Glomerular endothelial cell (primary cell): ENCODE data around the gene ZNF516. TPM values are rescaled to one million over a fixed set of nuclear protein-coding genes. Genes with fewer than 3 reads are reported as not detected.

Source experiments
- DNase-seq: peaks from one replicate; pipeline ENCODE4 v3.0.0-alpha.2; 2011; ENCODE audit warnings: low read depth, low spot score; ENCODE audit errors: extremely low read depth
- total RNA-seq: library from RNA; depleted of rRNA; stranded (reverse); fragments of >200 nt; gene quantifications from 2 replicates; pipeline ENCODE4 v1.2.3, GENCODE V29; 2015

ZNF516 gene
- total RNA-seq, 1 donor from 2014 or later: 26.8 TPM

DNA sequence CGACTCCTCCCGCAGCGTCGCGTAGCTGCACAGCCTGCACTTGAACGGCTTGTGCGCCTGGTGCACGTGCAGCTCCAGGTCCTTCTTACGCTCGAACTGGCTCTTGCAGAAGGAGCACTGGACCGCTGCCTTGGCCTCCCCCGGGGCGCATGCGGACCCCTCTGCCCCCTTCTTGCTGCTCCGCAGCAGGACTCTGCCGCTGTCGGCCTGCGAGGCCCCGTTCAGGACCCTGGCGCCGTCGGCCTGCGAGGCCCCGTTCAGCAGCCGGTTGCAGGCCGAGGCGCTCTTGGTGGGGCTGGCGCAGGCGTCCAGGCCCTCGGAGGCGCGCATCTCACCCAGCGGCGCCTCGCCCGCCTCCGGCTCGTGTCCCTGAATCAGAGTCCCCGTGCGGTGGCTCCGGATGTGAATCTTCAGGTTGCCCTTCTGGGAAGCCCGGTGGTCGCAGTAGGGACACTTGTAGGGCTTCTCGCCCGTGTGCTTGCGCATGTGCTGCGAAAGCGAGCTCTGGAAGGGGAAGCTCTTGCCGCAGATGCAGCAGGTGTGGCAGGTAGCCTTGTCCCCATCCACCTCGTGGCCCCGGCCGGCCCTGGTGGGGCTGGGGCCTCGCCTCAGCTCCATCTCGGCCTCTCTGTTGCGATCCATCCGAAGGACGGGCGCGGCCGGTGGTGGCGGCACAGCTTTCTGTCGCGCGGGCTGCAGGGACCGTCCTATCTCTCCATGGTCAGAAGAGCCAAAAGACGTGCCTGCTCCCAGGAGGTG lies 52.5 kb downstream of the ZNF516 start:
- no peak for DNase-seq

DNA sequence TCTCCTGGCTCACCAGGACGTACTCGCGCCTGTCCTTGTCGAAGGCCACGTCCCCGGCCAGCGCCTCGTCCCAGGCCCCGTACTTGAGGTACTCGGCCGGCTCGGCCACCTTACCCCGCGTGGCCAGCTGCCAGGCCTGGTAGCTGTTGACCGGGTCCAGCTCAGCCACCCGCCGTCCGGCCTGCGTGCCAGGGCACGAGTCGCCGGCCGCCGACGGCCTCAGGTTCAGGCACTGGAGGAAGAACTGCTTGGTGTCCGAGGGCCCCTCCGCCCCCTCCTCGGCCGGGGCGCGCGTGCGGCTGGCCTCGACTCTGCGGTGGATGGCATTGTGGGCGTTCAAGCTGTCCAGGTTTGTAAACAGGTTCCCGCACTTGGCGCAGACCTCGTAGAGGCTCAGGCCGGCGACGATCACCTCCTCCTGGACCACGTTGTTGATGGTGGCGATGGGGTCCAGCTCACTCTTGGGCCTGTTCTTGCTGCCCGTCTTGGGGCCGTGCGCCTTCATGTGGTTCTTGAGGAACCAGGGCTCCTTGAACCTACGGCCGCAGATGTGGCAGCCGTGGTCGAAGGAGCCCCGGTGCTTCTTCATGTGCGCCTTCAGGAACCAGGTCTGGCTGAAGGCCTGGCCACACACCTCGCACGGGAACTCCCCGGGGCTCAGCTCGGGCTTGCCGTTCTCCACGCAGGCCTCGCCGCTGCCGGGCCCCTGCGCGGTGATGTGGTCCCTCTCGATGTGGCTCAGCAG lies 53.2 kb downstream of the ZNF516 start:
- no peak for DNase-seq

DNA sequence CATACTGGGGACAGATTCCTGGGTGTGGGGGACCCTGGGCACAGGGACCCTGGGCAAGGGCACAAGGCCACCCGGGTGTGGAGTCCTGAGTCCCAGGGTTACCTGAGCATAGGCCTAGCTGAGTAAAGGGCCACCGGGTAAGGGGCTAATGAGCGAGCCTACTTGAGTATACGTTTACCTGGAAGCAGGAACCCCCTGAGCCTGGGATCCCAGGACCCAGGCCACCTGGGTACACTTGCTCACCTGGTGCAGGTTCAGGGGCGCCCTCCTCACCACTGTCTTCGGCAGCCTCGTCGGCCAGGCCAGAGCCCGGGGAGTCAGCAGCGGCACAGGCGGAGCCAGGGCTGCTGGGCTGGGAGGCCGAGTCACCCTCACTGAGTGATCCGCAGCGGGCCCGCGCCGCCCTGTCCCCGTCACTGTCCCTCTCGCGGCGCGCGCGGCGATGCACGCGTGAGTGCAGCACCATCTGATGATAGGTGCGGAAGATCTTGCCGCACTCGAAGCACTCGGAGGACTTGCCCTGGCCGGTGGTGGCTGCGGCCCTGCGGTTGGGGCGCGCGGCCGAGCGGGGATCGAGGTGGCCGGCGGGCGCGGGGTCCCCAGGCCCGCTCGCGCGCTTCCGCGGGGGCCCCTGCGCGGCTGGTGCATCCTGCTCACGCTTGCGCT lies 53.9 kb downstream of the ZNF516 start:
- DNase-seq: no peak

DNA sequence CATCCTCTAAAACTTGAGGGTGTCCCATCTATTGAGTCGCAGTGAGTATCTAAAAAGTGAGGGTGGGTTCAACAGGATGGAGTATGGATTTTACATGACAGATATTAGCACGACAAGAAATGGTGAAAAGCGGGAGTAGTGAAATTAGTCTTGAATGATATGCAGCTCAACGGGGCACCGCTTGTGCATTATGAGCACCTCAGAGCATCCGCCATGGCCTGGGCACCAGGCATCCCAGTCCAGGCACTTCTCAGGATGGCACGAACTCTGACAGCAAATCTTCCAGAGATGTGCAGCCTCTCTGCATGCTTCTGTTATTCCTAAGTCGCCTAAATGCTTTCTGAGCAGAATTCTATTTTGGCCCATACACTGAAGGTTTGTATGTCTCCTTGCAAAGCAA lies 57.1 kb downstream of the ZNF516 start:
- no peak for DNase-seq

- DNase-seq: no peak
These were observed 58.0 kb downstream of the ZNF516 start for GRCh38 chr18:76437011-76437410.

- DNase-seq: no peak
These were observed 58.7 kb downstream of the ZNF516 start for GRCh38 chr18:76436342-76436741.

- DNase-seq: no peak
These were observed 59.6 kb downstream of the ZNF516 start for GRCh38 chr18:76435316-76435989.

GRCh38 chr18:76434452-76434851 lies 60.6 kb downstream of the ZNF516 start:
- DNase-seq: no peak

GRCh38 chr18:76433788-76434187 lies 61.3 kb downstream of the ZNF516 start:
- no peak for DNase-seq

DNA sequence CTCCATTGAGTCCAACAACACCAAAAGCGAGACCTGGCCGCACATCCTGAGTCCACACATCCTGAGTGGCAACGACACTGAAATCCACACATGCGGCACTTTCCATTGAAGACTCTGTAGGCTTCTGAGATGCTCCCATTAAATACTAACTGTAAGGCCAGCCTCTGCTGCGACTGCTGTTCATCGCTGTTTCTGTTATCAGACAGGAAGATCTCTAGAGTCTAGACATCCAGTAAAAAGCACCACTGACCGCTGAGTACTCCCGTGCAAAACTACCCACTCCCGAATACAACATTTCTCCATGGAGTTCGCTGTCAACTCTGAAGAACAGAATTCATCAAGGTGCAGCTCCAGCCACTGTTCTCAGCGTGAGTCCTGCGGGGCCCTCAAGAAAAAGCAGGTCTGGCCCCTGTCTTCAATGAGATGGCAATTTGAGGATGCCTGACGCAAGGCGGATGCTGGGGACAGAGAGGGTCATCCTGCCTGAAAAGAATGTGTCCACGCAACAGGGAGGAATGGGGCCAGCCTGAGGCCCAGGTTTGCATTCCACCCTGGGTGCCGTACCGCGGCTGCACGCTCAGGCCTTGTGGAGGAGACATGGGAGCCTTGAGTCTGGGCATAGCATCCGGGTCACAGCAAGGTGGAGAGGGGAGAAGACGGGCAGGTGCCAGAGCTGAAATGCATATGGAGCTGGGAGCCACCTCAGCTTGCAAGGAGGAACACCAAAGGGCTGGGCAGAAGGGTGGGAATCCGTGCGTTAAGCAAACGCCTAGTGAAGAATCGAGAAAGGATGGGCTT lies 61.9 kb downstream of the ZNF516 start:
- DNase-seq: no peak

GRCh38 chr18:76432274-76432755 lies 62.7 kb downstream of the ZNF516 start:
- DNase-seq: no peak

GRCh38 chr18:76431437-76432273 lies 63.4 kb downstream of the ZNF516 start:
- DNase-seq: no peak

DNA sequence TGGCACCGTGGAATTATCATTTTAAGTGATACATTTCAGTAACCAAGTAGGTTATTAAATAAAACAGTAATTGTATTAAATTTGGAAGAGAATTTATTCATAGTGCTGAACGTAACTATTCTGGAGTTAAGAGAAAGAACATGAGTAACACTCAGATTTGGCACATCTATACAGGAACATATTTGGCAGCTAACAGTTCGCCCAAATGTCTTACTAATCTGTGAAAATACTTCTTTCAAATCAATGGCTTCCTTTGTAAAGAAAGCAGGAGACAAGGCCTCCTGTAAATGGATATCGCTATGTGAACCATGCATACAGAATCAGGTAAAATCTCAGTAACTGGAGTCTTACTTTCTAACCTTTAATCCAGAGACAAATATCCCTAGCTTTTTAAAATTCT lies 64.4 kb downstream of the ZNF516 start:
- DNase-seq: no peak

- no peak for DNase-seq
These were observed 65.5 kb downstream of the ZNF516 start for GRCh38 chr18:76429262-76430126.

DNA sequence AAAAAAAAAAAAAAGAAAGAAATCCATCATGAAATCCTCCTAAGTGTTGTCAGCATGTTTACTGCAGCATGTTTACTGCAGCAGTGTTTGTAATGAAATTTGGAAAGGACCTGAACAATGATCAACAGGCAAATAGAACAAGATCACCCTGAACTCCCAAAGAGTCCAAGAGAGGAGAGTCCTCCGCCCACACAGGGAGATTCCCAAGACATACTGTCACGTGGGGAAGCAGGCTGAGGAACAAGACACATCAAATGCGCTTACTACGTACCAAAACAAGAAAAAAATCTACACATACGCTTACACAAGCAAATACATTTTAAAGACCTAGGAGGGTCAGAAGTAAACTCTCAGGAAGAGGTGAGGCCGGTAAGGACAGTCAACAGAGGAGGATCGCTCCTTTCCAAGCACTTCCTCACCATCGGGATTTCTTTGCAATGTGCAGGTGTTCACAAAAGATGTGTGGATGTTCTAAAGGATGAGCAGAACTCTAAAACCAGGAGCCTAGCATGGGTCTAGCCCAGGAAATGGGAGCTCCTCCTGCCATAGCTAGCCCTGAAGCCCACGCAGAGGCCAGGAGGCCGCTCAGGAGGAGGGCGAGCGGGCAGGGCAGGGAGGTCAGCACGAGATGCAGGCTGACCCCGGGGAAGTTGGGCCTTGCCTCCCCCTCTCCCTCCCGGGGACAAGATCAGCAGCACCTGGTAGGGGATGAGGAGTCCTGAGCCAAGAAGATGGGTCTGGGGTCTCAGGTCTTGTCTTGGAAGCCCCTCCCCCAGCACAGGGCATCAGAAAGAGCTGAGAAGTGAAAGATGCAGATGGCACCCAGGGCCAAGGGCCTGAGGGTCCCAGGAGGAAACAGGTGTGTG lies 66.4 kb downstream of the ZNF516 start:
- no peak for DNase-seq

DNA sequence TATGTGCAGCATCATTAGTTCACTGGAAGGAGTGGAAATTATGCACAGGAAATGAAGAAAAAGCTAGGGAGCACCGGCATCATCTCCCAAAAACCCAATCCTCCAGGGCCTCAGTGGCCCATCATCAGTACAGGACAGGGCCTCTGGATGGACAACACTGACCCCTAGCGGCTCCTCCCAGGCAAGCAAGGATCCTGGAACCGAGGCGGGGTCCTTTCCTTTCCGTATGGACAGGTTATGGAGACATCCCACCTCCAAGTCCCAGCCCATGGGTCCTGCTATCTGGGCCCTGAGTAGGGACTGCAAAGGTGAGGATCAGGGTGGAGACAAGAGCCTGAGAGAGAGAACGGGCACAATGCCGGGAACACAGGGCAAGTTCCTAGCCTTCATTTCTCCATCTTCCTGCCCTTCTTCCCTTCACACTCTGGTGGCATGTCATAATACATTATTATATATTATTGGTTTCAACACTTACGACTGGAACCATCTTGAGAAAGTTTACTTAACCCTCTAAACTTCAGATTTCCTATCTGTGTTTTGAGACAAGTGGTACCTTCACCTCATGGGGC lies 68.2 kb downstream of the ZNF516 start:
- no peak for DNase-seq
